Suprapubic skin (tissue), 4 donors: ENCODE data around the gene CPNE5.

Experiments
- EP300 ChIP-seq: sonication (generic); formaldehyde crosslinking; IDR thresholded peaks from one replicate; pipeline ENCODE4 v1.6.1; 2017; ENCODE audit warnings: antibody characterized with exemption
- POLR2A ChIP-seq, 2 donors: fragments of 450-650 bp; IDR thresholded peaks; one replicate each; pipeline ENCODE4 v1.6.1; 2017; ENCODE audit warnings: antibody characterized with exemption in 2 of 2, mild to moderate bottlenecking in 2 of 2, moderate library complexity in 2 of 2
- POLR2AphosphoS5 ChIP-seq, 3 donors: sonication (generic); formaldehyde crosslinking; IDR thresholded peaks; one replicate each; pipeline ENCODE4 v1.6.1; 2017; ENCODE audit warnings: antibody characterized with exemption in 3 of 3

- TF ChIP-seq POLR2A (IDR thresholded peaks at IDR 0.05) (no peak), EP300 (no peak), POLR2AphosphoS5 (IDR thresholded peaks at IDR 0.05) (no peak)
Observed at GRCh38 chr6:36776167-36776566, 63.1 kb downstream of the CPNE5 start.
